Suppressor macrophage treated with lipopolysaccharide for 4 hours (primary cell): ENCODE measurements around the gene KAZN.
"Not testable (repeated sequence)": the region's sequence is repeated elsewhere in the genome, so short reads cannot be mapped to it uniquely, and the experiment has no call there.

Experiments
- DNase-seq: peaks from one replicate; pipeline ENCODE4 v3.0.0-alpha.2; 2020

The KAZN gene

GRCh38 chr1:14598498-14599182 is at the start of gene KAZN:
Gene KAZN, plus strand, starts transcription at chr1:14598685.
- no peak for DNase-seq

- no peak for DNase-seq
Measured at GRCh38 chr1:14549897-14550620, 48.4 kb upstream of the KAZN start.

DNA sequence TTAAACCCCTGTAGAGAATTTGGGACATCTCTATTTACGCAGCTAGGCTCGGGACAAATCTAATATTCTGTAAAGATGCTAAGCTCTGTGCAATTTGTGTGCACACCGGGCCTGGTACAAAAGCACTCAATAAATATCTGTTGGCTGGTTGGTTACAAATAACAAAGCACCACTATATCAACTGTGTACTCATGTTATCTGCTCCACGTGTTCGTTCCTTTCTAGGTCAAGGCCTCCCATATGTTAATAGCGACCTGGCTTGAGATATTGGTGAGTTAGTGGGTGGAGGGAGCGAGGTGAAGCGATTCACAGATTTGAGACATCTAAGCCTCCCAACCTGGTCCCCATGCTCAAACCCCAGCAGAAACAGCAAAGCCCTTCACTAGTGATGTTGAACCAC is 47.1 kb upstream of the KAZN start:
- DNase-seq: no peak

DNA sequence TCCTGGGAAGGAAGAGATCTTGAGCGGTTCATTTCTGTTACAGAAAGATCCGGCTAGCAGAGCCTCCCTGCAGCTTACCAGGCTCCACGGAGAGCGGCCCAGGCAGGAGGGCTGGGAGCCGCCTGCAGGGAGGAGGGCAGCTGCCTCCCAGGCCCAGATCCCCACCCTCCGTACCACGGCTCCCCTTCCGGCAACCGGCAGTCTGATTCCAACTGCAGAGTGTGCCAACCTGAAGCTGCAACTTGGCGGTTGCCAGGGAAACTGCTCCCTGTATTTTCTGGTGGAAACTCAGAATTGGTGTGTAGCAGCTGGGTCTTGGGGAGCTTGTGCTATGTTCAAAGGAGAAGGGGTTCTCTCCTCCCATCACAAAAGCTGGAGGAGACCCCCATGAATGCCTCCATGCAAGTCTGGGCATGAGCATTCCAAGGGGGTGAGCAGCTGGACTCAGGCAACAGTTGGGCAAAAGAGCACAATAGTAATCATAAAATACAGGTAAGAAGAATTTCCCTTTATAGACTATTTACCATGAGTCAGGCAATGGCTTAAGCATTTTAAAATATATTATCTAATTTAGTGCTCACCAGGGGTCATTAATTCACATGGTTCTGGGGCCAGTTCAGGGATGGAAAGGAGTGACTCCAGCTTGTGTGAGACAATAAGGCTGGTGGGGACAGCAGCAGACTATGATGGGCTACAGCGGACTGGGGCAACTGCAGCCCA is 46.1 kb upstream of the KAZN start:
- no peak for DNase-seq

GRCh38 chr1:14553711-14554110 is 44.8 kb upstream of the KAZN start:
- DNase-seq: no peak

DNA sequence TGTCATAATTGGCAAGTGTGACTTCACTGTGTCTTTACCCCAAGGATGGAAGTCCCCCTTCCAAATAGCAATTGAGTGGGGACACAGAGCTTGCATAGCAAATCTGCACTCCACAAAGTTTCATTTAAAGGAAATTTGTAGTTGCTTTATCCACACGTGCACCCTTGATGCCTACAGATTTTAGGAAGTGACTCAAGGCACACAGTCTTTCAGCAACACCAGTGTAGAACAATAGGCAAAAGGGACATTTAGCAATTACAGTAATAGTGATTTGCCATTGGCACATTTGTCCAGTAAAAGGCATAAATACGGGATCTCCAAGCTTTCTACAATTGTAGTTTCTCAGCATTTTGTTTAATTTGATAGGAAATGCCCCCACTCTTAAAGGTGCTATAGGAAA is 43.4 kb upstream of the KAZN start:
- DNase-seq: peak; percentile 31

- DNase-seq: no peak
Measured at GRCh38 chr1:14561014-14561693, 37.3 kb upstream of the KAZN start.

GRCh38 chr1:14565090-14565489 is 33.4 kb upstream of the KAZN start:
- DNase-seq: no peak

DNA sequence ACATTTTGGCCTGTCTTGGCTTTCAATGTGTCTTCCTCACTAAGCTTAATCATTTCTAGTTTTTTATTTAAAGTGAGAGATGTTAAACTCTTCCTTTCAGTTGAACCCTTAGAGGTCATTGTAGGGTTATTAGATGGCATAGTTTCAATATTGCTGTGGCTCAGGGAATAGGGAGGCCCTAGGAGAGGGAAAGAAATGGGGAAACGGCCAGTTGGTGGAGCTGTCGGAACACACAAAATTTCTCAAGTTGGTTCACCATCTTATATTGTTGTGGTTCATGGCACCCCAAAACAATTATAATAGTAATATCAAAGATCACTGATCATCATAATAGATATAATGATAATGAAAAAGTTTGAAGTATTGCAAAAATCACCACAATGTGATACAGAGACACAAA is 31.4 kb upstream of the KAZN start:
- peak; percentile 17 for DNase-seq

DNA sequence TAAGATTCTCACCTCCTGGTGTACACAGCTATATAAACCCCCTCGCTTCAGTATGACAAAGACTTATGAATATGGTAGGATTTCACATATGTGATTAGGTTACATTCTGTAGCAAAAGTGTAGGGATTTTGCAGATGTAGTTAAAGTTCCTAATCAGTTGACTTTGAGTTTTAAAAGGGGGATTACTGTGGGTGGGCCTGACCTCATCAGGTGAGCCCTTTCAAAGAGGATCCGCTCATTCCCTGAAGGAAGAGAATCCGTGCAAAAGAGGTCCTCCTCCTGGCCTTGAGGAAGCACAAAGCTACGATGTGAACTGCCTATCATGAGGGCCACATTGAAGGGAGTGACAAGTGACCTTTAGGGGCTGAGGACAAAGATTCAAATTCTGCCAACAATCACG is 30.6 kb upstream of the KAZN start:
- no peak for DNase-seq

DNA sequence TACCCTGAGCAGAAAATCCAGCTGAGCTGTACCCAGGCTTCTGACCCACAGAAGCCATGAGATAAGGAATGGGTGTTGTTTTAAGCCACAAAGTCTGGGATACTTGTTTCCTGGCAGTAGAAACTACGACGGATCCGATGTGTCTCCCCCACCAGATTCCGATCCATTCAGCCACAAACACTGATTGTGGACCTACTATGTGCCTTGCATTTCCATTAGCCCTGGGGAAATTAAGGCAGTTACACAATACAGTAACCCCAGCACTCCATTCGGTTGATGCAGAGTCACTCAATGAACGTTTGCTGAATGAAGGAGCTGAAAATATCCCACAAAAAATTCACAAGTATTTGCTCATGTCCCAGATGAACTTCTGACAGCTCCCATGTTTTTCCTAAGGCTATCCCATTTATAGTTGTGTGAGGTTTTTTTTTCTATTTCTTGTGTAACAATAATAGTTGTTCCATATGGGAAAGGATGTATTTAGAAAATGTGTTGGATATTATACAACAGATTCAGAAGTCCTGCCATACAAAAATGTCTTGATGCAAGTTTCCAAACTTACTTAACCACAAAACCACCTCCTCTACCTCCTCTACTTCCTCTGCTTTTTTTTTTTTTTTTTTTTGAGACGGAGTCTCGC is 29.6 kb upstream of the KAZN start:
- no peak for DNase-seq

- DNase-seq: no peak
Measured at GRCh38 chr1:14570514-14570913, 28.0 kb upstream of the KAZN start.

GRCh38 chr1:14571810-14572767 is 26.4 kb upstream of the KAZN start:
- peak; percentile 27 for DNase-seq

DNA sequence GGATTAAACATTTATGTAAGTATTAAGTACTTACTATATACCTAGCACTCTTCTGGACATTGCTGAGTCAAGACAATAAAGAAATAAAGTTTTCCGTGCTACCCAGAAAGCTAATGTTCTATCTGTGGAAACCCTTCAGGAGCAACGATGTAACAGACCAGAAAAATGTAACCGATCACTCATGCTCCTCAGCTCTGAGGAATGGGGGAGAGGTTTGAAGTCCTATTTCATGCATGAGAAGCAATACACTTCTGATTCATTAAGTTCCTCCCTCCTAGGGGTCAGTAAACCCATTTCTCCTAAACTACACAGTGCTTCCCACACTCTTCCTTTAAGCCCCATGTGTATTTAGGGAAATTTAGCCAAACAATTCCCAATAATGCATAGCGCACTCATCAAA is 25.6 kb upstream of the KAZN start:
- no peak for DNase-seq

GRCh38 chr1:14576155-14576554 is 22.3 kb upstream of the KAZN start:
- no peak for DNase-seq

DNA sequence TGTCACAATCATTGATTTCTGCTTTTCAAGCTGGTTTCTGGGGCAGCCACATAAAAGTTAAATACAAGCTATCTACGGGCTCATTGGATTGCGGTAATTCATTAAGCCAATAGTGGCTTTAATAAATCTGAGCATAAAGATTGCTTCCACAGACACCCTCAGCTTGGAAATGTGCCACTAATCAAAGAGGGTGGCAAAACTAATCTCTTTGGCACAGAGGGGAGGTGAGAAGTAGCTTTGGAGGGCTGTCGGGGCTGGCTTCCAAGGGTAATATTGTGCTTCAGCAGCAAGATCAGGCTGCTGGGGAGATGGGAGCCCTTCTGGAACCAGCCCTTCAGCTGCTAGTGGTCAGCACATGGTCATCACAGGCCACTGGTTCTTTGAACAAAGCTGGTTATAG is 21.2 kb upstream of the KAZN start:
- no peak for DNase-seq

- no peak for DNase-seq
Measured at GRCh38 chr1:14578156-14578555, 20.3 kb upstream of the KAZN start.

DNA sequence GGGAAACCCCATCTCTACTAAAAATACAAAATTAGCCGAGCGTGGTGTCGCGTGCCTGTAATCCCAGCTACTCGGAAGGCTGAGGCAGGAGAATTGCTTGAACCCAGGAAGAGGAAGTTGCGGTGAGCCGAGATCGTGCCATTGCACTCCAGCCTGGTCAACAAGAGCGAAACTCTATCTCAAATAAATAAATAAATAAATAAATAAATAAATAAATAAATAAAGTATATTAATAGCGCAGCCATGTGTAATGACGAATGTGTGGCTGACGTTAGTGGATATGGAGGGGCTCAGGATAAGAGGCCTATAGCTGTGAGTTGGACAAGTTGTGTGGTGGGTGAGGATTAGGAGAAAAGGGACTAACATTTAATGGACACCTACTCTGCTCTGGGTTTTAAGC is 18.2 kb upstream of the KAZN start:
- not testable (repeated sequence) for DNase-seq

GRCh38 chr1:14580986-14581385 is 17.5 kb upstream of the KAZN start:
- no peak for DNase-seq

GRCh38 chr1:14583788-14584187 is 14.7 kb upstream of the KAZN start:
- no peak for DNase-seq

DNA sequence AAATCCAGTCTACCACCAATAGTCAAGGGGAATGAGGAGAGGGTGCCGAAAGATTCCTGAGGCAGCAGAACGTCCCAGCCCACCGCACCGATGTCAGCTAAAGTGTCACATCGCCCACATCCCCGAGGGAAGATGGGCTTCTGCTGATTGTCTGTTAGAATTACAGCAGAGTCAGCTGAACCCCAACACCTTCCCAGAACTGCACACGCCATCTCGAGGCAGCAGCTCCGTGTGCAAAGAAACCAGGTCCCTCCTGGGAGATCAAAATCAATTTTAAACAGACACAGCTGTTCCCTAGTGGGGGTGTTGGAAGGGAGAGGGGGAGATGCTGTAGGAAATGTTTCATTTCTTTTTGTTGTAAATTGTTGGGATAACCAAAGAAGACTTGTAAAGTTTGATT is 12.8 kb upstream of the KAZN start:
- DNase-seq: no peak
